Uterus (tissue), 4 donors: ENCODE results near the gene PARD3. TPM values are rescaled to one million over a fixed set of nuclear protein-coding genes. Genes with fewer than 3 reads are reported as not detected.
"Not testable (repeated sequence)": the region's sequence is repeated elsewhere in the genome, so short reads cannot be mapped to it uniquely, and the experiment has no call there.

Source experiments
- DNase-seq, 2 donors: peaks; one replicate each; pipeline ENCODE4 v3.0.0-alpha.2; 2019 to 2020
- H3K27ac ChIP-seq, 2 donors: fragments of 200-600 bp; sonication (generic); 1 replicate in 1 of 2; 2 replicates in 1 of 2; pipeline ENCODE4 v1.5.1; 2016 to 2018
- H3K27me3 ChIP-seq, 2 donors: fragments of 200-600 bp; sonication (generic); one replicate each; pipeline ENCODE4 v1.5.1; 2018 to 2019; ENCODE audit warnings: control low read depth in 1 of 2
- H3K36me3 ChIP-seq, 2 donors: fragments of 200-600 bp; sonication (generic); one replicate each; pipeline ENCODE4 v1.5.1; 2019; ENCODE audit warnings: control low read depth in 1 of 2
- H3K4me1 ChIP-seq, 2 donors: fragments of 200-600 bp; sonication (generic); one replicate each; pipeline ENCODE4 v1.5.1; 2018 to 2019; ENCODE audit warnings: control low read depth in 1 of 2
- H3K4me3 ChIP-seq, 2 donors: fragments of 200-600 bp; sonication (generic); 1 replicate in 1 of 2; 2 replicates in 1 of 2; pipeline ENCODE4 v1.5.1; 2018 to 2019; ENCODE audit warnings: mild to moderate bottlenecking in 1 of 2
- H3K9me3 ChIP-seq, 2 donors: fragments of 200-600 bp; sonication (generic); one replicate each; pipeline ENCODE4 v1.5.1; 2019; ENCODE audit warnings: control low read depth in 1 of 2
- CTCF ChIP-seq, 4 experiments: fragments of 200-600 bp in 2 of 4; fragments of 450-650 bp in 2 of 4; sonication (generic) in 2 of 4; IDR thresholded peaks; one replicate each; pipeline ENCODE4 v1.5.1; 2016 to 2019; ENCODE audit warnings: antibody characterized with exemption in 4 of 4, mild to moderate bottlenecking in 2 of 4, moderate library complexity in 1 of 4
- POLR2A ChIP-seq, 2 donors: fragments of 450-650 bp; IDR thresholded peaks; one replicate each; pipeline ENCODE4 v1.6.1; 2016; ENCODE audit warnings: antibody characterized with exemption in 2 of 2, mild to moderate bottlenecking in 1 of 2, moderate library complexity in 1 of 2
- intact Hi-C: fragments of 100-400 bp; cut with DNase I; formaldehyde crosslinking; loops from one replicate; pipeline ENCODE4 v1.15.1; 2023; ENCODE audit warnings: low total_unique reads
- total RNA-seq, 4 donors: library from RNA; depleted of rRNA in 3 of 4; stranded (reverse); fragments of >200 nt in 3 of 4; gene quantifications; one replicate each; pipeline versions ENCODE4 v1.1.0 to v1.2.4, GENCODE V29; 2014 to 2023
- donor health status: DM: yes; HTN: yes; CAD: no.

The PARD3 gene
- total RNA-seq, 4 donors from 2014 or later, result 42.1 to 96.1 (median 51.5) TPM

- Histone ChIP-seq H3K9me3 (no peaks in the 10 kb centered on the region), H3K36me3 (no peaks in the 10 kb centered on the region), H3K27ac (no peak overlapping the region), H3K4me1 (peaks cover 0 to 3% of the 10 kb centered on the region in 2 donors), H3K27me3 (no peaks in the 10 kb centered on the region), H3K4me3 (no peak overlapping the region)
- intact Hi-C loops, result no loop called here
- TF ChIP-seq POLR2A (IDR thresholded peaks at IDR 0.05) (no peak), CTCF (IDR thresholded peaks at IDR 0.05) (no peak)
- no peak for DNase-seq
Measured at GRCh38 chr10:34759161-34759836, 55.8 kb downstream of the PARD3 start.

GRCh38 chr10:34758447-34758996 is 56.6 kb downstream of the PARD3 start:
- no peak for DNase-seq
- no peaks in the 10 kb centered on the region for H3K9me3 ChIP-seq
- no peaks in the 10 kb centered on the region for H3K4me1 ChIP-seq
- no peak overlapping the region for H3K27ac ChIP-seq
- intact Hi-C loops, result no loop called here
- TF ChIP-seq CTCF (IDR thresholded peaks at IDR 0.05) (no peak), POLR2A (IDR thresholded peaks at IDR 0.05) (no peak)
- H3K27me3 ChIP-seq, result no peaks in the 10 kb centered on the region
- H3K4me3 ChIP-seq, result no peak overlapping the region
- H3K36me3 ChIP-seq, result no peaks in the 10 kb centered on the region

- intact Hi-C loops, result no loop called here
- Histone ChIP-seq H3K4me1 (no peaks in the 10 kb centered on the region), H3K27me3 (no peaks in the 10 kb centered on the region), H3K27ac (no peak overlapping the region), H3K36me3 (no peaks in the 10 kb centered on the region), H3K9me3 (no peaks in the 10 kb centered on the region), H3K4me3 (no peak overlapping the region)
- DNase-seq, result no peak
- TF ChIP-seq POLR2A (IDR thresholded peaks at IDR 0.05) (no peak), CTCF (IDR thresholded peaks at IDR 0.05) (no peak)
Measured at GRCh38 chr10:34757933-34758332, 57.2 kb downstream of the PARD3 start.

GRCh38 chr10:34757181-34757580 is 57.9 kb downstream of the PARD3 start:
- DNase-seq, H3K9me3 ChIP-seq, H3K36me3 ChIP-seq, H3K4me1 ChIP-seq, H3K27ac ChIP-seq, intact Hi-C loops, H3K4me3 ChIP-seq, H3K27me3 ChIP-seq: not testable (repeated sequence)

- Histone ChIP-seq H3K27me3 (no peaks in the 10 kb centered on the region), H3K36me3 (no peaks in the 10 kb centered on the region), H3K4me1 (no peaks in the 10 kb centered on the region), H3K9me3 (no peaks in the 10 kb centered on the region), H3K4me3 (no peak overlapping the region), H3K27ac (no peak overlapping the region)
- intact Hi-C loops, result no loop called here
- no peak for DNase-seq
- TF ChIP-seq CTCF (IDR thresholded peaks at IDR 0.05), result no peak
- no peak for TF ChIP-seq POLR2A (IDR thresholded peaks at IDR 0.05)
Measured at GRCh38 chr10:34756584-34756983, 58.5 kb downstream of the PARD3 start.
